Measurements from ENCODE around the gene RXYLT1. TPM values are rescaled to one million over a fixed set of nuclear protein-coding genes. Genes with fewer than 3 reads are reported as not detected.

RXYLT1 gene
- total and polyA plus RNA-seq, 2 of the 8 experiments (the other 6 are each of a cell fraction or from before 2014, with no cell fraction given) = 3.8 to 10.9 TPM

- TF ChIP-seq CHD7 (IDR thresholded peaks at IDR 0.05; ENCODE audit: insufficient replicate concordance, low read length) (no peak), PHF8 (conservative IDR thresholded peaks at IDR 0.05; ENCODE audit: low read depth, low read length) (no peak), MAFK (IDR thresholded peaks at IDR 0.05; ENCODE audit: low read depth, low read length) (no peak), GABPA (IDR thresholded peaks at IDR 0.05; ENCODE audit: borderline replicate concordance, insufficient read depth, low read length) (no peak), CTBP2 (IDR thresholded peaks at IDR 0.05; ENCODE audit: borderline replicate concordance, insufficient read depth, insufficient read length, low read length) (no peak), KDM4A (IDR thresholded peaks at IDR 0.05; ENCODE audit: low read depth, low read length, severe bottlenecking) (no peak), SIX5 (IDR thresholded peaks at IDR 0.05; ENCODE audit: low read depth, low read length) (no peak), TCF12 (IDR thresholded peaks at IDR 0.05; ENCODE audit: low read depth, low read length) (no peak), CHD2 (IDR thresholded peaks at IDR 0.05; ENCODE audit: low read length) (no peak), KDM1A (IDR thresholded peaks at IDR 0.05; ENCODE audit: borderline replicate concordance, low read length) (no peak), BRCA1 (IDR thresholded peaks at IDR 0.05; ENCODE audit: low read depth, low read length) (no peak), RBBP5 (IDR thresholded peaks at IDR 0.05; ENCODE audit: borderline replicate concordance, low read depth, low read length) (no peak)
These were observed 31.6 kb downstream of the RXYLT1 start (continued) for GRCh38 chr12:63811334-63811733.
